GM19239 (cell line): Measurements from ENCODE around the gene MYPN.

Source experiments
- DNase-seq: peaks from one replicate; pipeline ENCODE4 v3.0.0; 2011; ENCODE audit warnings: low spot score; ENCODE audit not compliant: insufficient read length
- FAIRE-seq: peaks from 2 replicates; lab custom pipeline; 2011; peaks lifted over from hg19 to GRCh38; lab: Jason Lieb, UNC

The MYPN gene

DNA sequence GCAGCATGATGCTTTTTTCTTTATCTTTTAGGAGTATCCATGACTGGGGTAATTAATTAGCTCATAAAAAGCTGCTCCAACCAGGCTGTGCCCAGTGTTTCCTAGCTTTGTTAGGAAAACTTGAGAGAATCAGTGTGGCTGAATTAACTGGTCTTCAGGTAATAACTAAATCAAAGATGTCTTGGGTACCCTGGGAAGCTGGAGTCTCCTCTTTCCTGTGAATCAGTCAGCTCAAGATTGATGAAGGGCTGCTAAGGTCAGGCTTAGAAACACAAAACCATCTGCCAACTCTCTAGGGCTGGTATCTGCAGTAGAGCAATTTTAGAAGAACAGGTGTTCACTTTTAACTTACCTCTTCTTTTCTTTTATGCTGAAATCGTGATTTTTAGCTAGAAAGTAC lies 144.1 kb downstream of the MYPN start:
- FAIRE-seq = no peak
- no peak for DNase-seq

DNA sequence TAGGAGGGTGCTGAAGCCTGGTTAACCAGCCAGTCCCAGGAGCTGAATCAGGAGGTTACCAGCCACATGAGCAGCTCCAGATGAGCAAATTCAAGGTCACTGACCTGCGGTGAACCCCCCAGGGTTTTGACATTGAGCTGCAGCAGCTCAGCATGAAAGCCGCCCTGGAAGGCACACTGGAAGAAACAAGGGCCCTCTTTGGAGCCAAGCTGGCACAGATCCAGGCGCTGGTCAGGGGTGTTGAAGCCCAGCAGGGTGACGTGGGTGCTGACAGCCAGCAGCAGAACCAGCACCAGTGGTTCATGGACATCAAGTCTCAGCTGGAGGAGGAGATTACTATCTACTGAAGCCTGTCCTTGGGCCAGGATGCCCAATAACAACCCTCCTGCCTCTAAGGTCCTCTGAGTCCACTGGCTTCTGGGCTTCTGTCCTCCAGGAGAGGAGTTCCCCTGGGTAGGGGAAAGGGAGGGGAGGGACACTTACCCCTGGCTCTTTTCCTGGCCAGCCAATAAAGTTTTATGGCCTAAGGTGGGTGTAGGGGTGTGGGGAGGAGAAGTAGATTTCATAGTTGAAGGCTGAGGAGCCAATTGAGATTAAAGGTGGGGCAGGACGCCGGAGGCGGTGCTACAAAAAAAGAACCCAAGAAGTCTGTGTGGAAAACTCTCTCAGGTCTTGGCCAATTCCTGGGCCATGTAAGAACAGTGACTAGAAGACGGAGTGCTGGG lies 152.0 kb downstream of the MYPN start:
- FAIRE-seq = no peak
- no peak for DNase-seq
